A549 (cell line): ENCODE measurements around the gene ASF1A. TPM values are rescaled to one million over a fixed set of nuclear protein-coding genes. Genes with fewer than 3 reads are reported as not detected.

Experiments used
- ATAC-seq, 2 experiments: fragments of 200-7000 bp in 1 of 2; fragments of >200 bp in 1 of 2; cut with Nextera tagmentation in 1 of 2; cut with Tn5 transposase in 1 of 2; 3 replicates each; pipeline versions ENCODE4 v1.8.0 to v1.9.1; 2018 to 2020; ENCODE audit warnings: mild to moderate bottlenecking in 1 of 2, moderate library complexity in 1 of 2
- CTCF ChIA-PET: fragments of 300-600 bp; sonication (Branson Sonifier 250); formaldehyde crosslinking; extraction: SDS; loops from one replicate; lab custom pipeline; 2021; ENCODE audit warnings: antibody characterized with exemption, inconsistent platforms; lab: Yijun Ruan, JAX
- POLR2A ChIA-PET: fragments of 350-600 bp; formaldehyde crosslinking; extraction: SDS; loops from one replicate; lab custom pipeline; 2021; ENCODE audit warnings: antibody characterized with exemption, inconsistent platforms; lab: Yijun Ruan, JAX
- DNase-seq, 2 experiments: peaks; one replicate each; pipeline versions ENCODE4 v3.0.0 to v3.0.0-alpha.2; 2011 to 2016; ENCODE audit warnings: low read depth in 1 of 2, low spot score in 1 of 2
- FAIRE-seq: peaks from 2 replicates; lab custom pipeline; 2011; peaks lifted over from hg19 to GRCh38; lab: Jason Lieb, UNC
- H3K27ac ChIP-seq, 2 experiments: fragments of >200 bp; sonication (Bioruptor Twin); formaldehyde crosslinking; 3 replicates each; pipeline ENCODE4 v1.5.1; 2016 to 2017
- H3K4me1 ChIP-seq: fragments of >200 bp; sonication (Bioruptor Twin); formaldehyde crosslinking; 3 replicates; pipeline ENCODE4 v1.6.1; 2016
- H3K4me2 ChIP-seq: fragments of >200 bp; sonication (Bioruptor Twin); formaldehyde crosslinking; 3 replicates; pipeline ENCODE4 v1.6.1; 2016
- H3K4me3 ChIP-seq: fragments of >200 bp; sonication (Bioruptor Twin); formaldehyde crosslinking; 3 replicates; pipeline ENCODE4 v1.5.1; 2016
- H3K9me3 ChIP-seq: fragments of >200 bp; sonication (Bioruptor Twin); formaldehyde crosslinking; 3 replicates; pipeline ENCODE4 v1.6.1; 2016
- BHLHE40 ChIP-seq: IDR thresholded peaks from 2 replicates; pipeline ENCODE4 v1.6.1; 2012; ENCODE audit warnings: low read depth, low read length, inconsistent platforms
- CBX2 ChIP-seq: fragments of 200-600 bp; sonication (generic); IDR thresholded peaks from 2 replicates; pipeline ENCODE4 v1.6.1; 2016; ENCODE audit warnings: low read depth, mild to moderate bottlenecking, borderline replicate concordance
- CBX8 ChIP-seq: fragments of 200-600 bp; sonication (generic); IDR thresholded peaks from 2 replicates; pipeline ENCODE4 v1.6.1; 2016
- EHF ChIP-seq: fragments of 250-450 bp; sonication (Bioruptor Pico); IDR thresholded peaks from 2 replicates; pipeline ENCODE4 v1.5.0; 2020; ENCODE audit warnings: mild to moderate bottlenecking
- EHMT2 ChIP-seq: fragments of 200-600 bp; sonication (generic); IDR thresholded peaks from 2 replicates; pipeline ENCODE4 v1.6.1; 2016; ENCODE audit warnings: antibody characterized with exemption, low read depth, mild to moderate bottlenecking, moderate library complexity
- ELK1 ChIP-seq: fragments of 150-350 bp; IDR thresholded peaks from 2 replicates; pipeline ENCODE4 v1.6.1; 2014; ENCODE audit warnings: low read depth, mild to moderate bottlenecking, low read length
- ESRRA ChIP-seq: fragments of 150-350 bp; IDR thresholded peaks from 2 replicates; pipeline ENCODE4 v1.6.1; 2014; ENCODE audit warnings: mild to moderate bottlenecking, low read length, borderline replicate concordance
- FOSL2 ChIP-seq, 2 experiments: fragments of 450-650 bp in 1 of 2; fragments of >200 bp in 1 of 2; sonication (Bioruptor Twin) in 1 of 2; formaldehyde crosslinking; IDR thresholded peaks; 2 replicates each; pipeline versions ENCODE4 v1.5.0 to v1.6.1; 2016 to 2020; ENCODE audit warnings: mild to moderate bottlenecking in 1 of 2, moderate library complexity in 1 of 2
- FOXS1 ChIP-seq: fragments of 250-450 bp; sonication (Bioruptor Pico); IDR thresholded peaks from 2 replicates; pipeline ENCODE4 v1.5.0; 2020; ENCODE audit warnings: mild to moderate bottlenecking, moderate library complexity
- HDAC2 ChIP-seq: fragments of 200-600 bp; sonication (generic); IDR thresholded peaks from 2 replicates; pipeline ENCODE4 v1.6.1; 2016
- HEYL ChIP-seq: fragments of 250-450 bp; sonication (Bioruptor Pico); IDR thresholded peaks from 2 replicates; pipeline ENCODE4 v1.8.0; 2021; ENCODE audit warnings: mild to moderate bottlenecking, moderate library complexity
- HOXB13 ChIP-seq: fragments of 250-450 bp; sonication (Bioruptor Pico); IDR thresholded peaks from 2 replicates; pipeline ENCODE4 v1.5.0; 2020; ENCODE audit warnings: low read depth, mild to moderate bottlenecking, moderate library complexity
- JUN ChIP-seq, 2 experiments: fragments of >200 bp; sonication (Bioruptor Twin); formaldehyde crosslinking; IDR thresholded peaks; 2 replicates in 1 of 2; 3 replicates in 1 of 2; pipeline ENCODE4 v1.6.1; 2016 to 2017
- KDM1A ChIP-seq: fragments of 200-600 bp; sonication (generic); IDR thresholded peaks from 2 replicates; pipeline ENCODE4 v1.6.1; 2016; ENCODE audit warnings: low read depth, mild to moderate bottlenecking
- MAX ChIP-seq: IDR thresholded peaks from 2 replicates; pipeline ENCODE4 v1.6.1; 2012
- MYC ChIP-seq: IDR thresholded peaks from 2 replicates; pipeline ENCODE4 v1.6.1; 2012; ENCODE audit warnings: mild to moderate bottlenecking, inconsistent platforms, low read length, improper control_type of control experiment, borderline replicate concordance
- NR3C1 ChIP-seq: fragments of >200 bp; sonication (Bioruptor Twin); formaldehyde crosslinking; IDR thresholded peaks from 3 replicates; pipeline ENCODE4 v1.6.1; 2017
- PBX3 ChIP-seq: IDR thresholded peaks from 2 replicates; pipeline ENCODE4 v1.6.1; 2012
- PHF8 ChIP-seq: fragments of 200-600 bp; sonication (generic); IDR thresholded peaks from 2 replicates; pipeline ENCODE4 v1.6.1; 2016; ENCODE audit warnings: low read depth, mild to moderate bottlenecking, antibody characterized with exemption, moderate library complexity, borderline replicate concordance
- RFX5 ChIP-seq: fragments of 450-650 bp; IDR thresholded peaks from 2 replicates; pipeline ENCODE4 v1.7.1; 2014; ENCODE audit warnings: antibody characterized with exemption, mild to moderate bottlenecking, moderate library complexity
- RNF2 ChIP-seq: fragments of 200-600 bp; sonication (generic); IDR thresholded peaks from 2 replicates; pipeline ENCODE4 v1.6.1; 2016; ENCODE audit warnings: low read depth, mild to moderate bottlenecking, antibody characterized with exemption, moderate library complexity, borderline replicate concordance
- TFCP2L1 ChIP-seq: fragments of 250-450 bp; sonication (Bioruptor Pico); IDR thresholded peaks from 2 replicates; pipeline ENCODE4 v1.5.0; 2021; ENCODE audit warnings: mild to moderate bottlenecking
- ZC3H11A ChIP-seq: fragments of 450-650 bp; IDR thresholded peaks from 2 replicates; pipeline ENCODE4 v1.6.1; 2014; ENCODE audit warnings: antibody characterized with exemption, mild to moderate bottlenecking
- ZFP36 ChIP-seq: fragments of 450-650 bp; IDR thresholded peaks from 2 replicates; pipeline ENCODE4 v1.6.1; 2014; ENCODE audit warnings: borderline replicate concordance; ENCODE audit not compliant: partially characterized antibody
- ZNF302 ChIP-seq: fragments of 250-450 bp; sonication (Bioruptor Pico); IDR thresholded peaks from 2 replicates; pipeline ENCODE4 v1.9.0; 2021; ENCODE audit warnings: inconsistent platforms, mild to moderate bottlenecking, moderate library complexity
- ZSCAN20 ChIP-seq: fragments of 250-450 bp; sonication (Bioruptor Pico); IDR thresholded peaks from 2 replicates; pipeline ENCODE4 v1.8.0; 2022; ENCODE audit warnings: mild to moderate bottlenecking, moderate library complexity
- WGBS: methylation state at CpG from one replicate; pipeline ENCODE4 v1.1.6; 2017; ENCODE audit errors: missing lambda C conversion rate; 5-methylcytosine and 5-hydroxymethylcytosine counted together
- polyA plus RNA-seq, 4 experiments: library from polyadenylated mRNA; depleted of rRNA in 3 of 4; stranded (reverse); fragments of >200 nt; fragmentation: RNase III in 1 of 4; extraction: RNeasy Plus Mini Kit Qiagen cat#74134 plus additional on column Dnase treatment in 1 of 4; gene quantifications; 2 replicates in 3 of 4; 3 replicates in 1 of 4; pipeline ENCODE4 v1.2.3, GENCODE V29; 2011 to 2017
- TF ChIP-seq, protein P1 (sequence below): fragments of 200-600 bp; sonication (generic); IDR thresholded peaks from 2 replicates; pipeline ENCODE4 v1.6.1; 2016; ENCODE audit warnings: antibody characterized with exemption, mild to moderate bottlenecking, moderate library complexity
- TF ChIP-seq, protein P2 (sequence below): fragments of 250-450 bp; sonication (Bioruptor Pico); IDR thresholded peaks from 2 replicates; pipeline ENCODE4 v1.5.0; 2020; ENCODE audit warnings: low read depth, mild to moderate bottlenecking, moderate library complexity

ASF1A gene
- polyA plus RNA-seq, 2 of the 4 experiments (the other 2 are of a cell fraction), result 12.2 to 24.6 TPM

DNA sequence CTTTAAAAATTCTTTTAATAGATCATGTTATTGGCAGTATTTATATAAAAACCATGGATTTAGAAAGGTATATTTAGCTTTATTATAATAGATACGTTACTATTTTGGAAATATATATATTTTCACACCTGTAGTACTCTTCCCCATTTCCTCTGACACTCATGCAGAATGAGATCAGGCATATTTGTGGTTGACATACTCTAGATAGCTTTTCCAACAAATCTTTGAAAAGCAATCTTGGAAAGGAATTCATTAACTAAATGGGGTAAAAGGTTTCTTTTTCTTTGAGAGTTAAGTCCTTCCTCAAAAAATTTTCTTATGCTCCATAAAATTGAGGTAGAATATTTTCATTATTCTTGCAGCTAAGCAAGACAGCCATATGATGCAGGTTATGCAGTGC, 14.5 kb downstream of the ASF1A start:
- WGBS, result 94% methylated on average over 1 of the region's 1 CpG
- POLR2A ChIA-PET, result no interaction called here
- Histone ChIP-seq H3K4me1 (no peaks in the 10 kb centered on the region), H3K9me3 (no peaks in the 10 kb centered on the region), H3K27ac (no peak overlapping the region), H3K4me2 (no peak overlapping the region), H3K4me3 (no peak overlapping the region)
- no peak for TF ChIP-seq RNF2
- no peak for TF ChIP-seq PHF8
- TF ChIP-seq FOSL2 (IDR thresholded peaks at IDR 0.05), result no peak
- no peak for TF ChIP-seq FOSL2 (CRISPR knock-in tag; IDR thresholded peaks at IDR 0.05)
- TF ChIP-seq BHLHE40, result no peak
- TF ChIP-seq, protein P1, sequence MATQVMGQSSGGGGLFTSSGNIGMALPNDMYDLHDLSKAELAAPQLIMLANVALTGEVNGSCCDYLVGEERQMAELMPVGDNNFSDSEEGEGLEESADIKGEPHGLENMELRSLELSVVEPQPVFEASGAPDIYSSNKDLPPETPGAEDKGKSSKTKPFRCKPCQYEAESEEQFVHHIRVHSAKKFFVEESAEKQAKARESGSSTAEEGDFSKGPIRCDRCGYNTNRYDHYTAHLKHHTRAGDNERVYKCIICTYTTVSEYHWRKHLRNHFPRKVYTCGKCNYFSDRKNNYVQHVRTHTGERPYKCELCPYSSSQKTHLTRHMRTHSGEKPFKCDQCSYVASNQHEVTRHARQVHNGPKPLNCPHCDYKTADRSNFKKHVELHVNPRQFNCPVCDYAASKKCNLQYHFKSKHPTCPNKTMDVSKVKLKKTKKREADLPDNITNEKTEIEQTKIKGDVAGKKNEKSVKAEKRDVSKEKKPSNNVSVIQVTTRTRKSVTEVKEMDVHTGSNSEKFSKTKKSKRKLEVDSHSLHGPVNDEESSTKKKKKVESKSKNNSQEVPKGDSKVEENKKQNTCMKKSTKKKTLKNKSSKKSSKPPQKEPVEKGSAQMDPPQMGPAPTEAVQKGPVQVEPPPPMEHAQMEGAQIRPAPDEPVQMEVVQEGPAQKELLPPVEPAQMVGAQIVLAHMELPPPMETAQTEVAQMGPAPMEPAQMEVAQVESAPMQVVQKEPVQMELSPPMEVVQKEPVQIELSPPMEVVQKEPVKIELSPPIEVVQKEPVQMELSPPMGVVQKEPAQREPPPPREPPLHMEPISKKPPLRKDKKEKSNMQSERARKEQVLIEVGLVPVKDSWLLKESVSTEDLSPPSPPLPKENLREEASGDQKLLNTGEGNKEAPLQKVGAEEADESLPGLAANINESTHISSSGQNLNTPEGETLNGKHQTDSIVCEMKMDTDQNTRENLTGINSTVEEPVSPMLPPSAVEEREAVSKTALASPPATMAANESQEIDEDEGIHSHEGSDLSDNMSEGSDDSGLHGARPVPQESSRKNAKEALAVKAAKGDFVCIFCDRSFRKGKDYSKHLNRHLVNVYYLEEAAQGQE, result no peak
- no peak for TF ChIP-seq RFX5
- no peak for TF ChIP-seq EHF (CRISPR knock-in tag)
- no peak for FAIRE-seq
- CTCF ChIA-PET, result no interaction called here
- DNase-seq, result no peak
- ATAC-seq, result no peak

DNA sequence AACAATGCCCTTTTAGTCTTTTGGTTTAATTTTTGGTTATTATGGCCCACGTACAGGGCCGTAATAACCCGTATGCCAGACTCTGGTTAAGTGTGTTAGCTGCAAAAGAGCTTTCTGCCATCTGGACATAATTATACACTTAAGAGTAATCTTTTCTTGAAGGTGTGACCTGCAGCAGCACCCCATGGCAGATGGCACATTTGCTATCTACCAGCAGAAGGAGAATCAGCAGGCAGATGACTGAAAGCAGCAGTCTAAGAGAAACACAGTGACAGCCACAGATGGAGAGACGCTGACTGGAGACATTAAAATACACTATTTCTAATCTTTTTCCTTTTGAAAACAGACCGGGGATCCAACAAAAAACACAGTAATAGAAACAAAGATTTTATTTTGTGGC, 18.7 kb downstream of the ASF1A start:
- POLR2A ChIA-PET, result no interaction called here

GRCh38 chr6:118913161-118913560, 19.2 kb downstream of the ASF1A start:
- H3K4me2 ChIP-seq, result no peak overlapping the region
- no peak for TF ChIP-seq ESRRA
- TF ChIP-seq ZNF302 (CRISPR knock-in tag), result no peak
- no peak for TF ChIP-seq PHF8
- no peak for TF ChIP-seq MAX
- no peak for TF ChIP-seq PBX3
- no peak for TF ChIP-seq EHF (CRISPR knock-in tag)
- no peak for TF ChIP-seq CBX8
- TF ChIP-seq HDAC2, result no peak
- TF ChIP-seq ELK1, result no peak
- no peak for TF ChIP-seq CBX2
- TF ChIP-seq ZSCAN20 (CRISPR knock-in tag), result no peak
- no peak for TF ChIP-seq ZC3H11A
- no peak for TF ChIP-seq KDM1A
- ATAC-seq (no peak), DNase-seq (no peak), FAIRE-seq (no peak)
- ChIA-PET CTCF (no interaction called here), POLR2A (no interaction called here)
- H3K9me3 ChIP-seq, result no peaks in the 10 kb centered on the region
- WGBS, result 81% methylated on average over 2 of the region's 2 CpGs
- H3K27ac ChIP-seq, result no peak overlapping the region
- no peaks in the 10 kb centered on the region for H3K4me1 ChIP-seq
- H3K4me3 ChIP-seq, result no peak overlapping the region

More for the DNA sequence above, 18.7 kb downstream of the ASF1A start:
- H3K27ac ChIP-seq, result no peak overlapping the region
- 97% methylated on average over 5 of the region's 5 CpGs for WGBS
- H3K4me2 ChIP-seq, result no peak overlapping the region
- H3K4me3 ChIP-seq, result no peak overlapping the region
- no peaks in the 10 kb centered on the region for H3K4me1 ChIP-seq
- no peaks in the 10 kb centered on the region for H3K9me3 ChIP-seq
- ATAC-seq (no peak), DNase-seq (no peak), FAIRE-seq (no peak)
- CTCF ChIA-PET, result no interaction called here
- no peak for TF ChIP-seq RFX5
- TF ChIP-seq EHF (CRISPR knock-in tag), result no peak
- TF ChIP-seq, protein P2, sequence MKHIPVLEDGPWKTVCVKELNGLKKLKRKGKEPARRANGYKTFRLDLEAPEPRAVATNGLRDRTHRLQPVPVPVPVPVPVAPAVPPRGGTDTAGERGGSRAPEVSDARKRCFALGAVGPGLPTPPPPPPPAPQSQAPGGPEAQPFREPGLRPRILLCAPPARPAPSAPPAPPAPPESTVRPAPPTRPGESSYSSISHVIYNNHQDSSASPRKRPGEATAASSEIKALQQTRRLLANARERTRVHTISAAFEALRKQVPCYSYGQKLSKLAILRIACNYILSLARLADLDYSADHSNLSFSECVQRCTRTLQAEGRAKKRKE, result no peak
- no peak for TF ChIP-seq TFCP2L1 (CRISPR knock-in tag)
- no peak for TF ChIP-seq FOXS1 (CRISPR knock-in tag)
- TF ChIP-seq HDAC2, result no peak
- TF ChIP-seq MYC, result no peak
- no peak for TF ChIP-seq JUN (IDR thresholded peaks at IDR 0.05)
- no peak for TF ChIP-seq CBX2
- no peak for TF ChIP-seq KDM1A
- TF ChIP-seq NR3C1, result no peak
- no peak for TF ChIP-seq ZFP36
- no peak for TF ChIP-seq EHMT2
- no peak for TF ChIP-seq HOXB13 (CRISPR knock-in tag)
- no peak for TF ChIP-seq HEYL (CRISPR knock-in tag)
